ENCODE data around the gene EPB41L3. TPM values are rescaled to one million over a fixed set of nuclear protein-coding genes. Genes with fewer than 3 reads are reported as not detected.

EPB41L3 gene
- total and polyA plus RNA-seq, 2 experiments from 2014 or later = 8.0 to 11.7 TPM

- H3K36me3 Mint-ChIP-seq (ENCODE audit: low read depth) = no peaks in the 10 kb centered on the region
- no peak overlapping the region for H3K4me3 Mint-ChIP-seq
- Histone ChIP-seq H3F3A (replicated peaks; ENCODE audit: low read depth) (no peaks in the 10 kb centered on the region), H3K9me2 (ENCODE audit: insufficient read depth) (peaks cover 8% of the 10 kb centered on the region; the same call in 1 of the 2 replicates), H3K4me1 (ENCODE audit: insufficient read depth) (peaks cover 3% of the 10 kb centered on the region), H3K79me2 (replicated peaks; ENCODE audit: insufficient read depth) (no peaks in the 10 kb centered on the region), H3K27ac (ENCODE audit: low read depth) (no peak overlapping the region), H2AFZ (no peak overlapping the region), H3K36me3 (ENCODE audit: insufficient read depth) (no peaks in the 10 kb centered on the region), H4K20me1 (replicated peaks; ENCODE audit: insufficient read depth) (no peaks in the 10 kb centered on the region), H3K4me2 (no peak overlapping the region), H3K4me3 (no peak overlapping the region), H3K27me3 (ENCODE audit: insufficient read depth) (no peaks in the 10 kb centered on the region)
- ATAC-seq = no peak
- peak overlapping the region; percentile 14; the same call in 1 of the 2 replicates for H3K27ac Mint-ChIP-seq
- no peak for DNase-seq (ENCODE audit: low spot score)
- no peaks in the 10 kb centered on the region for H3K27me3 Mint-ChIP-seq (ENCODE audit: insufficient read depth, low read depth, poor library complexity)
- no peaks in the 10 kb centered on the region for H3K9me3 Mint-ChIP-seq
- TF ChIP-seq ZNF114 (CRISPR knock-in tag; IDR thresholded peaks at IDR 0.05) (no peak), ZNF462 (CRISPR knock-in tag; IDR thresholded peaks at IDR 0.05) (no peak), ZNF331 (CRISPR knock-in tag; IDR thresholded peaks at IDR 0.05; ENCODE audit: low read depth) (no peak), REST (IDR thresholded peaks at IDR 0.05; ENCODE audit: unreplicated experiment) (no peak), NANOG (IDR thresholded peaks at IDR 0.05; ENCODE audit: borderline replicate concordance) (no peak), CREB1 (CRISPR knock-in tag; IDR thresholded peaks at IDR 0.05; ENCODE audit: low read depth) (no peak), EZH2 (IDR thresholded peaks at IDR 0.05; ENCODE audit: low read depth, unreplicated experiment) (no peak), EZH2phosphoT487 (IDR thresholded peaks at IDR 0.05; ENCODE audit: unreplicated experiment) (no peak), ETS1 (IDR thresholded peaks at IDR 0.05) (no peak), JUNB (IDR thresholded peaks at IDR 0.05; ENCODE audit: unreplicated experiment) (no peak)
- H3K4me1 Mint-ChIP-seq = peaks cover 16% of the 10 kb centered on the region
Observed at GRCh38 chr18:5461041-5461440, 82.8 kb downstream of the EPB41L3 start.
